LNCAP (cell line): ENCODE measurements around the gene C3.

Experiments
- TF ChIP-seq, protein P1 (sequence below): fragments of 450-650 bp; IDR thresholded peaks from 2 replicates; pipeline ENCODE4 v1.5.1; 2017; ENCODE audit warnings: mild to moderate bottlenecking

The C3 gene

DNA sequence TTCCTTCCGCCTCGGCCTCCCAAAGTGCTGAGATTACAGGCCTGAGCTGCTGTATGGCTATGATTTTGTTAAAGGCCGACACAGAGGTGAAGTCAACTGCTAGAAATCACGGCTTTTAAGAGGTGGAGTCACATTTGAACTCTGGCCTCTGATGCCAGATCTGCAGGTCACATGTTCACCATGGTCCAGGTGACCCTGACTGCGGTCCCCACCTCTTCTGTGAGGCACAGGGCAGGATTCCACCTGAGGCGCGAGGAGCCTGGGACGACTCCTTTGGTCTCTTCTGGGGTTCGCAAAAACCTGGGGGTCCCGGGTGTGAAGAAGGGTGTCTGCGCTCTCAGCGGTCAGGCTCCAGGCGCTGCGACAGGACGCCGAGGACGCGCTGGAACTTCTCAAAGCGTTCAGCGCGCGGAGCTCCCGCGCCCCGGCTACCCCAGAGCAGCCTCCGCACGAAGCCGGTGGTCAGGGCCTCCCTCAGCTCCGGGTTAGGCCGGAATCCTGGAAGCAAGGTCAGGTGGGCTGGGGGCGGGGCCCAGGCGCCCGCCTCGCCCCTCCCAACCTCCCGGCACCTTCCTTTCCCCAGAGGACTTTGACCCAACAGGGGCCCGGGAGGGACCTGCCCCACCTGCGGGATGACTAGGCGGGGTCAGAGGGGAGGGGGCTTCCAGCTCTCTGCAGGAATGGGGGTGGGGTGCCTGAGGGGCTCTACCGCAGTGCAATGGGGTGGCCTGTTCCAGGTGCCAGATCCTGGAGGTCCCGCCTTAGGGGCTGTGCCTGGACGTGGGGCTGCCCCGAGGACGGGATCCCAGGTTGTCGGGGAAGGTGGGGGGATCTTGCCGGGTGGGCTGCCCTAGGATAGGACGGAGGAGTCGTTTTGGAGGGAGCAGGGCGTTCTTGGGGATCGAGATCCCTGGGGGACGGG, 32.1 kb upstream of the C3 start:
- TF ChIP-seq, protein P1, sequence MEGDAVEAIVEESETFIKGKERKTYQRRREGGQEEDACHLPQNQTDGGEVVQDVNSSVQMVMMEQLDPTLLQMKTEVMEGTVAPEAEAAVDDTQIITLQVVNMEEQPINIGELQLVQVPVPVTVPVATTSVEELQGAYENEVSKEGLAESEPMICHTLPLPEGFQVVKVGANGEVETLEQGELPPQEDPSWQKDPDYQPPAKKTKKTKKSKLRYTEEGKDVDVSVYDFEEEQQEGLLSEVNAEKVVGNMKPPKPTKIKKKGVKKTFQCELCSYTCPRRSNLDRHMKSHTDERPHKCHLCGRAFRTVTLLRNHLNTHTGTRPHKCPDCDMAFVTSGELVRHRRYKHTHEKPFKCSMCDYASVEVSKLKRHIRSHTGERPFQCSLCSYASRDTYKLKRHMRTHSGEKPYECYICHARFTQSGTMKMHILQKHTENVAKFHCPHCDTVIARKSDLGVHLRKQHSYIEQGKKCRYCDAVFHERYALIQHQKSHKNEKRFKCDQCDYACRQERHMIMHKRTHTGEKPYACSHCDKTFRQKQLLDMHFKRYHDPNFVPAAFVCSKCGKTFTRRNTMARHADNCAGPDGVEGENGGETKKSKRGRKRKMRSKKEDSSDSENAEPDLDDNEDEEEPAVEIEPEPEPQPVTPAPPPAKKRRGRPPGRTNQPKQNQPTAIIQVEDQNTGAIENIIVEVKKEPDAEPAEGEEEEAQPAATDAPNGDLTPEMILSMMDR: no peak

DNA sequence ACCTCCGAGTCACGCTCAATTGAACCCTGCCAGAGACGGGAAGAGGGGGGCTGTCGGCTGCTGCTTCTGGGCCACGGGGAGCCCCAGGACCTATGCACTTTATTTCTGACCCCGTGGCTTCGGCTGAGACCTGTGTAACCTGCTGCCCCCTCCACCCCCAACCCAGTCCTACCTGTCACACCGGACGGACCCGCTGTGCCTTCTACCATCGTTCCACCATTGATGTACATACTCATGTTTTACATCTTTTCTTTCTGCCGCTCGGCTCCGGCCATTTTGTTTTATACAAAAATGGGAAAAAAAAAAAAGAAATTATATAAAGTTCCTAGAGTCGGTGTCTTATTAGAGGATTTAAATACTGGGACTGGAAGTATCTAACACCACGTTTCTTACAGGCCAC, 30.7 kb upstream of the C3 start:
- TF ChIP-seq, protein P1: no peak

DNA sequence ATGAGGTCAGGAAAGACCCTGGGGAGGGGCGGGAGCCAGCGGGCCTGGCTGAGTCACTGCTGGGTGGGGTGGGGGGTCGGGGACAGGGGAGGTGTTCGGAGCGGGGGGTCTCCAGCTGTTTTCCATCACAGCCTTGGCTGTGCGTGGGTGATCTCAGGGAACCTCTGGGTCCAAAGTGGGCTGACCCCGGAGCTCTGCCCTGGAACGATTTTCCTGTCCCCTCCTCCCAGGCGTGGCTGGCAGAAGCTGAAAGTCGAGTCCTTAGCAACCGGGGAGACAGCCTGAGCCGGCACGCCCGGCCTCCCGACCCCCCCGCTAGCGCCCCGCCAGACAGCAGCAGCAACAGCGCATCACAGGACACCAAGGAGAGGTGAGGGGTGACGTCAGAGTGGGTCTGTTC, 29.6 kb upstream of the C3 start:
- TF ChIP-seq, protein P1: no peak

DNA sequence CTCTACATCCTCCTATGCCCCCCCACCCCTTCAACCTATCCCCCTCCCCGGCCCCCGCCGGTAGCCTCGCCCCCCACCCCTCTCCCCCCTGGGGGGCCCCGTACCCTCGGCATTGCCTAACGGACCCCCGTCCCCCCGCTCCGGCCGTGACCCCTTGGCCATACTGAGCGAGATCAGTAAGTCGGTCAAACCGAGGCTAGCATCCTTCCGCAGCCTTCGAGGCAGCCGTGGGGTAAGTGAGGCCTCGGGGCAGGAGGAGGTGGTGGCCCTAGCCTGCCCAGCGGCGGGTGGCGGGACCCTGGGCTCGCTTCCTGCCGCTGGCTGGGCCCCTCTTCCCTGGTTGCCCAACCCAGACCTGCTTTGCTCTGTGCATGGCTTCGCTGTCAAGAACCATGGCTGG, 25.5 kb upstream of the C3 start:
- TF ChIP-seq, protein P1: no peak

DNA sequence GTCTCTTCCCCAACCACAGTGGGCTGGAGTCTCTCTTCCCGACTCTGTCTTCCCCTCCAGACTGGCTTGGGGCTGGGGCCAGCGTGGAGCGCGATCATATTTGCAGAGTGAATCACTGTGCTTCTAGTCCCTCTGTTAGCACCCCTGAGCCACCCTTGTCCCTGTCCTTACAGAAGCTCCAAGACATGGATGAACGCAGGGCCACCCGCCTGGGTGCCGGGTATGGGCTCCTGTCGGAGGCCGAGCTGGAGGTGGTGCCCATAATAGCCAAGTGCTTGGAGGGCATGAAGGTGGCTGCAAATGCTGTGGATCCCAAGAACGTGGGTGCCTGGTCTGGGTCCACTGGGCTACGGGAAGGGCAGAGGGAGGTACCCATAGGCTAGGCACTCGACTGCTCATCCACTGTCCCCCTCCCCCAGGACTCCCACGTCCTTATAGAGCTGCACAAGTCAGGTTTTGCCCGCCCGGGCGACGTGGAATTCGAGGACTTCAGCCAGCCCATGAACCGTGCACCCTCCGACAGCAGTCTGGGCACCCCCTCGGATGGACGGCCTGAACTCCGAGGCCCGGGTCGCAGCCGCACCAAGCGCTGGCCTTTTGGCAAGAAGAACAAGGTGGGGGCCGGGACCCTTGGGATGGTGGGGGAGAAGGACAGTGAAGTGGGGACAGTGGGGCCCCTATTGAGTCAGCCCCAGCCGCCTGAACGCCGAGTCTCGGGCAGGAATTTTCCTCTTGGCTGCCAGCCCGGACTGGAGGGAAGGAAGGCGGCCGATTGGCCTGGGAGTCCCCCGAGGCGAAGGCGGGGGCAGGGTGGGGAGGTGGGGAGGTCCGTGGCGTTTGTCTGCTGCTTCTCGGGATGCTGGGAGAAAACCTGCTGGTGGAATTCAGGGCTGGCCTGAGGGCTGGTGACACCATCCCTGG, 24.2 kb upstream of the C3 start:
- TF ChIP-seq, protein P1: no peak

DNA sequence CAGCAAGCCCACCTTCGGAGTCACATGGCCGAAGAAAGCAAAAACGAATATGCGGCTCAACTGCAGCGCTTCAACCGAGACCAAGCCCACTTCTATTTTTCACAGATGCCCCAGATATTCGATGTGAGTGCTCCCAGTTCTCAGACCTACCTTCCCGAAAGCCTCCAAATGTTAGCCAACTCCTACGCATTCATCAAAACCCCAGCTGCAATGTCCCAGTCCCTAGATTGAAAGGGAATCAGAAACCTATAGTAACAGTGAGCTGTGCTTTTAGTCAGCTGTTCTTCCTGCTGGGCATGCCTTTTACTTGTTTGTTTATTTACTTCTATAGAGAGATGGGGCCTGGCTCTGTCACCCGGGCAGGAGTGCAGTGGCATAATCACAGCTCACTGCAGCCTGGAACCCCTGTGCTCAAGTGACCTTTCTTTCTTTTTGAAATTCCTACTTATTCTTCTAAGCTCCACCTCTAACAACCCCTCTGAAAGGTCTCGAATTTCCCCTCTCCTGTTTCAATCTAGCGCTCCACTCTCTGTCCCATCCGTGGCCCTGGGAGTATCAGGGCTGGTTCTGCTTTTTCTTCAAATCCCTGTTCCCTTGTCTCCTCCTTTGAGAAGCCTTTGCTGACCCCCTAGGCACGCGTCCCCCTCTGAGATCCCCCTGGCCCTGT, 23.4 kb upstream of the C3 start:
- TF ChIP-seq, protein P1: no peak

DNA sequence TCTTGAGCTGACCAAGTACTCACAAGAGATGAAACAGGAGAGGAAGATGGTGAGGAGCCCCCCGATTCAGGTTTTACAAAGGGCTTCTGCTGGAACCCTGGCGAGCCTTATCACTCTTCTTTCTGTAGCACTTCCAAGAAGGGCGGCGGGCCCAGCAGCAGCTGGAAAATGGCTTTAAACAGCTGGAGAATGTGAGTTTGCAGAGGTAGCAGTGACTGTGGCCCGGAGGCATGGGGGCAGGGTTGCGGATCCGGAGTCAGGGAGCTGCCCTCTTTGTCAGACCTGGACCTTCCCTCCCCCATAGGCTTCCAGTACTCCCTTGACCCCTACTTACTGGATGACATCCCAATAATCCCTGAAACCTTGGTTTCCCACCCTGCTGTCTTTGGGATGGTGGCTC, 22.6 kb upstream of the C3 start:
- TF ChIP-seq, protein P1: no peak
